Ascending aorta (tissue), 2 donors: ENCODE measurements around the gene GALNT17. TPM values are rescaled to one million over a fixed set of nuclear protein-coding genes. Genes with fewer than 3 reads are reported as not detected.

ENCODE experiments used
- DNase-seq, 2 donors: peaks; one replicate each; pipeline ENCODE4 v3.0.0-alpha.2; 2019; ENCODE audit warnings: low spot score in 2 of 2
- H3K27ac ChIP-seq, 2 donors: fragments of 200-600 bp; sonication (generic); one replicate each; pipeline ENCODE4 v1.5.1; 2016 to 2017; ENCODE audit warnings: mild to moderate bottlenecking in 1 of 2
- H3K27me3 ChIP-seq: fragments of 200-600 bp; sonication (generic); one replicate; pipeline ENCODE4 v1.5.1; 2017
- H3K36me3 ChIP-seq, 2 donors: fragments of 200-600 bp; sonication (generic); one replicate each; pipeline ENCODE4 v1.5.1; 2016
- H3K4me1 ChIP-seq, 2 donors: fragments of 200-600 bp; sonication (generic); one replicate each; pipeline ENCODE4 v1.5.1; 2016 to 2017; ENCODE audit warnings: mild to moderate bottlenecking in 1 of 2
- H3K4me3 ChIP-seq, 2 donors: fragments of 200-600 bp; sonication (generic); one replicate each; pipeline ENCODE4 v1.5.1; 2016 to 2017; ENCODE audit warnings: mild to moderate bottlenecking in 1 of 2
- H3K9me3 ChIP-seq, 2 donors: fragments of 200-600 bp; sonication (generic); one replicate each; pipeline ENCODE4 v1.5.1; 2016
- intact Hi-C: fragments of 100-400 bp; cut with DNase I; formaldehyde crosslinking; loops from one replicate; pipeline ENCODE4 v1.15.1; 2023
- total RNA-seq: library from RNA; depleted of rRNA; stranded (reverse); fragments of >200 nt; gene quantifications from one replicate; pipeline ENCODE4 v1.1.0, GENCODE V29; 2016
- TF ChIP-seq, protein P1 (sequence below), 3 experiments: fragments of 200-600 bp in 2 of 3; fragments of 450-650 bp in 1 of 3; sonication (generic) in 2 of 3; IDR thresholded peaks; one replicate each; pipeline ENCODE4 v1.5.1; 2016 to 2019; ENCODE audit warnings: antibody characterized with exemption in 3 of 3, mild to moderate bottlenecking in 1 of 3, moderate library complexity in 1 of 3

Gene GALNT17
- total RNA-seq, 1 donor from 2014 or later: 29.8 TPM

DNA sequence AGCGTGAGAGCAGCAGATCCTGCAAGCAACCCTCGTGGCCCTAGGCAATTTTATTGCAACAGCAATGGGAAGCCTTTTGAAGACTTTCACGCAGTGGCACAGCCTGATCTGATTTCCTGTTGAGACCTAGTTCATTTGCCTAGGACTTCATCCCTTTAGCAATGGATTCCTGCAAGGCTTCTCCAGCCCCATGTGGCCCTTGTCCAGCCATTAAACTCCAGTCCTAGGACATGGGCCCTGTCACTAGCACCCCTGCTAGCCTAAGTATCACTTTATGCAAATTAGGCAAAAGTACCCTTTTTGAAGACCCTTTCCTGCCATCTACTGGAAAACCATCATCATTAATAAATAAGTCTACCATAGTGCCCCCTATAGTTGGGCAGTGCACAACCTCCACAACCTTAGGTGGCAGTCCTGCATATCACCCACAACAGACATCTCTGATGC, 379.4 kb downstream of the GALNT17 start:
- no peak for DNase-seq
- Histone ChIP-seq H3K4me3 (no peak overlapping the region), H3K27me3 (no peaks in the 10 kb centered on the region), H3K27ac (no peak overlapping the region), H3K36me3 (no peaks in the 10 kb centered on the region), H3K4me1 (no peaks in the 10 kb centered on the region), H3K9me3 (no peaks in the 10 kb centered on the region)
- TF ChIP-seq, protein P1, sequence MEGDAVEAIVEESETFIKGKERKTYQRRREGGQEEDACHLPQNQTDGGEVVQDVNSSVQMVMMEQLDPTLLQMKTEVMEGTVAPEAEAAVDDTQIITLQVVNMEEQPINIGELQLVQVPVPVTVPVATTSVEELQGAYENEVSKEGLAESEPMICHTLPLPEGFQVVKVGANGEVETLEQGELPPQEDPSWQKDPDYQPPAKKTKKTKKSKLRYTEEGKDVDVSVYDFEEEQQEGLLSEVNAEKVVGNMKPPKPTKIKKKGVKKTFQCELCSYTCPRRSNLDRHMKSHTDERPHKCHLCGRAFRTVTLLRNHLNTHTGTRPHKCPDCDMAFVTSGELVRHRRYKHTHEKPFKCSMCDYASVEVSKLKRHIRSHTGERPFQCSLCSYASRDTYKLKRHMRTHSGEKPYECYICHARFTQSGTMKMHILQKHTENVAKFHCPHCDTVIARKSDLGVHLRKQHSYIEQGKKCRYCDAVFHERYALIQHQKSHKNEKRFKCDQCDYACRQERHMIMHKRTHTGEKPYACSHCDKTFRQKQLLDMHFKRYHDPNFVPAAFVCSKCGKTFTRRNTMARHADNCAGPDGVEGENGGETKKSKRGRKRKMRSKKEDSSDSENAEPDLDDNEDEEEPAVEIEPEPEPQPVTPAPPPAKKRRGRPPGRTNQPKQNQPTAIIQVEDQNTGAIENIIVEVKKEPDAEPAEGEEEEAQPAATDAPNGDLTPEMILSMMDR (IDR thresholded peaks at IDR 0.05): no peak
- intact Hi-C loops: no loop called here

DNA sequence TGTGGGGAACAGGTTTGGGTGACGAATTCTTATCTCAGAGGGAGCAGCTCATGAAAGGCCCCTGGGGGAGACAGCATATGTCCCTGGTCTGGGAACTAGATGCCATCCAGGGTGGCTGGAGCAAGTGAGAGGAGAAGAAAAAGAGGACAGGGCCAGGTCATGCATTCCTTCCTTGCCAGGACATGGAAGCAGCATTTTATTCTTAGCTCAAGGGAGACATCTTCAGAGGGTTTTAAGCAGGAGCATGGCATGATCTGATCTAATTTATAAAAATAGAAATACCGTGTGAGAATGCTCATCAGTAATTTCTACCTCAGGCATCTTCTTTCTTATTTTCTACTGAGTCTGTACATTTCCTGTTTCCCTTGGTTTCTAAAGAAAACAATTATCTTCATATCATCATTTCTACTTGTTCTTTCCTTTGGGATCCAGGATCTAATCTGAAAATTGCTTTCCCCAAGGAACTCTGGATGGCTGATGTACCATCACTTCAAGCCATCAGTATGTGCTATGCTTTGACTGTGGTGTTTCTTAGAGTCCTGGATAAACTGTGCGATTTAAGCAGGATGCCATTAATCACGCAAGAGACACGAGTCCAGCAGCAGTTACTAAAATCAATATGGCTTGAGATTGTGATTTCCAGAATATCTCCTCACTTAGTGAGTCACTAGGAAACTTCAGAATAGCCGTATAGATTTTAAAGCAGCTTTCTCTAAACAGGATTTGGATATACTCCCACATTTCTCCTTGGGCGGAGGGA, 386.2 kb downstream of the GALNT17 start:
- Histone ChIP-seq H3K4me3 (no peak overlapping the region), H3K27ac (no peak overlapping the region), H3K27me3 (no peaks in the 10 kb centered on the region), H3K4me1 (no peaks in the 10 kb centered on the region), H3K36me3 (no peaks in the 10 kb centered on the region), H3K9me3 (no peaks in the 10 kb centered on the region)
- intact Hi-C loops: no loop called here
- TF ChIP-seq, protein P1 (IDR thresholded peaks at IDR 0.05): no peak
- no peak for DNase-seq

DNA sequence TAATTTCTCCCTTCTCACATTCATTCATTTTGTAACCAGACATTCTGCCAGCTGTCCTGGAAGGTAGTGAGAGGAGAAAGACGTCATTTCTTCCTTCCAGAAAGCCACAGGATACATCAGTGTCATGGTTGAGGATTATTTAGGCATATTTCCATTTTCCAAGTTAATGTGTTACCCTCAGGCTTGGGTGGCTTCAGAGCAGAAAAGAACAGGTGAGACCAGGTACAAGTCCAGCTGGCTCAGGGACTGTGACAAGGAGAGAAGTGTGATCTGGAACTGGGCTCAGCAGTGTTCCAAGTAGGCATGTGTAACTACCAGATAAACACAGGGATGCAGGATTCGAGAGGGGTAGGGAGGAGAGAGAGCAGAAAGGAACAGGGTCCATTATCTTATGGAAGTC, 386.9 kb downstream of the GALNT17 start:
- TF ChIP-seq, protein P1 (IDR thresholded peaks at IDR 0.05): no peak
- H3K36me3 ChIP-seq: no peaks in the 10 kb centered on the region
- H3K27ac ChIP-seq: no peak overlapping the region
- DNase-seq: no peak
- intact Hi-C loops: no loop called here
- H3K27me3 ChIP-seq: no peaks in the 10 kb centered on the region
- H3K4me1 ChIP-seq: no peaks in the 10 kb centered on the region
- no peaks in the 10 kb centered on the region for H3K9me3 ChIP-seq
- no peak overlapping the region for H3K4me3 ChIP-seq

DNA sequence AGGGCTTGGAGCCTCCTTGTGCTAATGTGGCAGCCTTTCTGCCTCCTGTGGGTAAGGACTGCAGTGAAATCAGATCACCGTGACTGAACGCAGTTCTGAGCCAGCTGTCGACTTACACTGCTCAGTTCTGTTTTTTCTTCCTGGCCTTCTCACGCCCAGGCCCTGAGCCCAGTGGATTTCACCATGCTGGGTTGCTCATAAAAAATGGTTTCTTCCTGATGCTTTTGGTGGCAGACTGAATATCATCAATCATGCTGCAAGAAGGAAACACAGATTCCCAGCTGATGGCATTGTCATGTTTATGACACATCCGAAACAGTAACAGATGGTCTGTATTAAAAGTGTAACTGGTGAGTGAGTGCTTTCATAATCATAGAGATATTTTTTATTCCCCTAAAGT, 389.6 kb downstream of the GALNT17 start:
- intact Hi-C loops: no loop called here
- Histone ChIP-seq H3K36me3 (no peaks in the 10 kb centered on the region), H3K27ac (no peak overlapping the region), H3K27me3 (no peaks in the 10 kb centered on the region), H3K4me1 (no peaks in the 10 kb centered on the region), H3K9me3 (no peaks in the 10 kb centered on the region), H3K4me3 (no peak overlapping the region)
- no peak for DNase-seq
- TF ChIP-seq, protein P1 (IDR thresholded peaks at IDR 0.05): no peak

DNA sequence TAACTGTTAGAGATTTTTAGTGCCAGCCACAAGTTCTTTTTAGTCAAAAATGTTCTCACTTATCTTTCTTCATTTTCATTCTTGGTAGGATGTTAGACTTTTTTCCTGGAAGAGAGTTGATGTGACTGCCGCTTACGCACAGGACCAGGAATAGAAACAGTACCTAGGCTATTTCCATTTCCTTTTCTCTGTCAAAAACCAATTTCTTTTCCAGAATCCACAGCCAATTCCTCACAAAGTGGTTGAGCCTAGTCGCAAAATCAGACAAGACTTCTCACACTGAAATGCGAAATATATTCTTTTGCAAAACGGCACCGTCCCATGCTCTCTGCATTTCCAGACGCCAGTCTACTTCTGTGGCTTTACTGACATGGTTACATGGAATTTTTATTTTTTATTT, 394.2 kb downstream of the GALNT17 start:
- no peak overlapping the region for H3K27ac ChIP-seq
- intact Hi-C loops: no loop called here
- no peak overlapping the region for H3K4me3 ChIP-seq
- no peaks in the 10 kb centered on the region for H3K27me3 ChIP-seq
- DNase-seq: no peak
- TF ChIP-seq, protein P1 (IDR thresholded peaks at IDR 0.05): no peak
- no peaks in the 10 kb centered on the region for H3K4me1 ChIP-seq
- no peaks in the 10 kb centered on the region for H3K9me3 ChIP-seq
- no peaks in the 10 kb centered on the region for H3K36me3 ChIP-seq
